HK-2 (cell line): Measurements from ENCODE around the gene DAB1.

Source experiments
- DNase-seq: peaks from one replicate; pipeline ENCODE4 v3.0.0-alpha.2; 2018; ENCODE audit not compliant: unreplicated experiment

Gene DAB1

DNA sequence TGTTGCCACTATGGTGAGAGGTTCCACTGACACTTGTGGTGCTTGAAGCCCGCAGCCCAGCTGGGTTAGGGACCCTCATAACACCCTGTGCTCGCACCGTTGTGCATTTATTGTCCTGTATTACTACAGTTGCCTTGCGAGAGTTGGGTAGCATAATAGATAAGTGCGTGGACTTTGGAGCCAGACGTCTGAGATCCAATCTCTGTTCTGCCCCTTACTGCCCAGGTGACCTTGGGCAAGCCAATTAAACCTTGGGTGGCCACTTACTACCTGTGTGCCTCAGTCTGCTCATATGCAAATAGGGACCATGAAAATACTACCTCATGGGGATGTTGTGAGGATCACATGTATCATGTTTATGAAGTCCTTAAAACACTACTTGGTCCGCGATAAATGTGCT lies 471.4 kb downstream of the DAB1 start:
- DNase-seq: no peak

DNA sequence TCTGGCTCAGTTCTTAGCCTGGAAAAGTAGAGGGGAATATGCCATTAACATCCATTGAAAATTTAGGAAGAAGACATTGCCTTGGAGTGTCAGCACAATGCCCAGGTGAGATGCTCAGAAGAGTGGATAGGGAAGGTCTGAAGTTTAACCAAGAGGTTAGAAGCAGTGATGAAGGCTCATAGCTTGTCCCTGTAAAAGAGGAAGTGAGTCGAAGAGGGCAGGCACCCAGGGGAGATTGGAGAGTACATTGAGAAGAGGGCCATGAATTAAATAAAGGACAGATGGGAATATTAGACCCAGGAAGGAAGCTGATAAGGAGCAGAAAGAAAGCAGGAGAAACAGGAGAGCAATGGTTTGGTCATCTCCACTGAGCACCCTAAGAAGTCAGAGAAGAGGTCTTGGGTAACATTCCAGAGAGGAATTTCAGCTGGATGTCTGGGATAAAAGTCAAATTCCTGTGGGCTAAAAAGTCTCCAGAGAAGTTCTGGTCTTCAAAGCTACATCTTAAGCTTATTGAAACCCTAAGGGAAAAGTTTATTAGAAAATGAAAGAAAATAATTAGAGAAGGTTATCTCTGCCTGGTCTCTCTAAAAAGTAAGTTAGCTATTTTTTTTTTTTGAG lies 475.3 kb downstream of the DAB1 start:
- no peak for DNase-seq
